DOHH2 (cell line): Measurements from ENCODE around the gene AFAP1L1.

Source experiments
- CTCF ChIP-seq: fragments of 200-600 bp; sonication (generic); IDR thresholded peaks from one replicate; pipeline ENCODE4 v1.5.1; 2014; ENCODE audit warnings: antibody characterized with exemption, mild to moderate bottlenecking, low read depth, low read length; ENCODE audit not compliant: poor library complexity, severe bottlenecking
- EZH2phosphoT487 ChIP-seq: fragments of 200-600 bp; sonication (generic); IDR thresholded peaks from 2 replicates; pipeline ENCODE4 v1.6.1; 2017; ENCODE audit warnings: borderline replicate concordance, mild to moderate bottlenecking, antibody characterized with exemption, low read length, moderate library complexity, mixed read lengths

- TF ChIP-seq CTCF, result no peak
- TF ChIP-seq EZH2phosphoT487, result no peak
Measured at GRCh38 chr5:149328177-149328576, 56.5 kb downstream of the AFAP1L1 start.
